GM12878 (cell line): Measurements from ENCODE around the gene ST7. TPM values are rescaled to one million over a fixed set of nuclear protein-coding genes. Genes with fewer than 3 reads are reported as not detected.

Source experiments
- ASH2L ChIP-seq: fragments of 300-600, 200-600 bp; sonication (generic); IDR thresholded peaks from 2 replicates; pipeline ENCODE4 v1.6.1; 2017; ENCODE audit warnings: low read depth, mild to moderate bottlenecking, borderline replicate concordance
- ATF7 ChIP-seq: fragments of 450-650 bp; IDR thresholded peaks from 2 replicates; pipeline ENCODE4 v1.6.1; 2016; ENCODE audit warnings: low read depth, mild to moderate bottlenecking
- BCL11A ChIP-seq: IDR thresholded peaks from 2 replicates; pipeline ENCODE4 v1.6.1; 2011; ENCODE audit warnings: low read depth, low read length
- BHLHE40 ChIP-seq, 2 experiments: fragments of 450-650 bp in 1 of 2; IDR thresholded peaks; 2 replicates each; pipeline ENCODE4 v1.6.1; 2011 to 2017; ENCODE audit warnings: low read depth in 2 of 2, borderline replicate concordance in 1 of 2, improper control_type of control experiment in 1 of 2, low read length in 1 of 2, mild to moderate bottlenecking in 1 of 2
- BRCA1 ChIP-seq: IDR thresholded peaks from 2 replicates; pipeline ENCODE4 v1.6.1; 2011; ENCODE audit warnings: low read depth, low read length, improper control_type of control experiment
- CREM ChIP-seq: IDR thresholded peaks from 2 replicates; pipeline ENCODE4 v1.6.1; 2014; ENCODE audit warnings: antibody characterized with exemption, low read depth
- CTCF ChIP-seq, 3 experiments: IDR thresholded peaks in 2 of 3; conservative IDR thresholded peaks in 1 of 3; 2 replicates each; pipeline ENCODE4 v1.5.1; 2011; ENCODE audit warnings: low read depth in 3 of 3, low read length in 3 of 3, mild to moderate bottlenecking in 3 of 3, control low read depth in 2 of 3, moderate library complexity in 2 of 3, inconsistent platforms in 1 of 3, mixed read lengths in 1 of 3; ENCODE audit not compliant: control insufficient read depth in 2 of 3, insufficient read depth in 1 of 3; ENCODE audit errors: extremely low read depth in 1 of 3
- DPF2 ChIP-seq: fragments of 450-650 bp; IDR thresholded peaks from 2 replicates; pipeline ENCODE4 v1.6.1; 2017; ENCODE audit warnings: mild to moderate bottlenecking
- IRF5 ChIP-seq: fragments of 450-650 bp; IDR thresholded peaks from 2 replicates; pipeline ENCODE4 v1.6.1; 2017; ENCODE audit warnings: borderline replicate concordance
- MYB ChIP-seq: fragments of 150-350 bp; IDR thresholded peaks from 2 replicates; pipeline ENCODE4 v1.6.1; 2014; ENCODE audit warnings: mild to moderate bottlenecking, low read depth, low read length, borderline replicate concordance
- NFXL1 ChIP-seq: fragments of 450-650 bp; IDR thresholded peaks from 2 replicates; pipeline ENCODE4 v1.6.1; 2017; ENCODE audit warnings: antibody characterized with exemption, mild to moderate bottlenecking, borderline replicate concordance
- NFYA ChIP-seq: IDR thresholded peaks from 2 replicates; pipeline ENCODE4 v1.6.1; 2011; ENCODE audit warnings: low read depth, mild to moderate bottlenecking, low read length, improper control_type of control experiment, borderline replicate concordance
- NR2C1 ChIP-seq: fragments of 450-650 bp; IDR thresholded peaks from 2 replicates; pipeline ENCODE4 v1.6.1; 2017; ENCODE audit warnings: antibody characterized with exemption, mild to moderate bottlenecking, moderate library complexity
- PBX3 ChIP-seq: IDR thresholded peaks from 2 replicates; pipeline ENCODE4 v1.6.1; 2011; ENCODE audit warnings: mild to moderate bottlenecking, low read depth, low read length, moderate library complexity; ENCODE audit not compliant: insufficient replicate concordance
- POU2F2 ChIP-seq: IDR thresholded peaks from 3 replicates; pipeline ENCODE4 v1.6.1; 2011; ENCODE audit warnings: low read depth, mild to moderate bottlenecking, low read length, borderline replicate concordance
- RFX5 ChIP-seq: IDR thresholded peaks from 2 replicates; pipeline ENCODE4 v1.6.1; 2011; ENCODE audit warnings: low read depth, low read length, improper control_type of control experiment
- RUNX3 ChIP-seq: IDR thresholded peaks from 2 replicates; pipeline ENCODE4 v1.6.1; 2012; ENCODE audit warnings: low read length, inconsistent platforms
- SIX5 ChIP-seq: IDR thresholded peaks from 2 replicates; pipeline ENCODE4 v1.6.1; 2011; ENCODE audit warnings: mild to moderate bottlenecking, low read depth, low read length, moderate library complexity; ENCODE audit not compliant: severe bottlenecking
- STAT1 ChIP-seq: fragments of 450-650 bp; conservative IDR thresholded peaks from 2 replicates; pipeline ENCODE4 v1.6.1; 2014; ENCODE audit warnings: antibody characterized with exemption, mild to moderate bottlenecking
- SUPT20H ChIP-seq: IDR thresholded peaks from 2 replicates; pipeline ENCODE4 v1.6.1; 2011; ENCODE audit warnings: low read depth, mild to moderate bottlenecking, low read length, moderate library complexity, borderline replicate concordance; ENCODE audit not compliant: control insufficient read depth
- TBL1XR1 ChIP-seq: IDR thresholded peaks from 2 replicates; pipeline ENCODE4 v1.6.1; 2012; ENCODE audit warnings: low read depth, low read length, improper control_type of control experiment
- YBX1 ChIP-seq: fragments of 450-650 bp; IDR thresholded peaks from 2 replicates; pipeline ENCODE4 v1.6.1; 2016; ENCODE audit warnings: antibody characterized with exemption
- YY1 ChIP-seq: IDR thresholded peaks from 2 replicates; pipeline ENCODE4 v1.6.1; 2011; ENCODE audit warnings: low read depth, mild to moderate bottlenecking, low read length
- polyA plus RNA-seq, 11 experiments: library from polyadenylated mRNA; depleted of rRNA in 4 of 11; unstranded in 6 of 11; stranded (reverse) in 5 of 11; fragments of >200 nt; fragmentation: Nextera tagmentation in 4 of 11; fragmentation: Illumina TruSeq in 1 of 11; extraction: Ambion mirVana in 4 of 11; extraction: Trizol in 1 of 11; gene quantifications; 1 replicate in 1 of 11; 2 replicates in 10 of 11; pipeline versions ENCODE4 v1.2.1 to v1.2.3, GENCODE V29; 2011 to 2016; ENCODE audit warnings: inconsistent platforms in 2 of 11, missing spikeins in 2 of 11, low read depth in 1 of 11
- total RNA-seq, 4 experiments: library from RNA; depleted of rRNA in 3 of 4; stranded (reverse); fragments of >200 nt in 3 of 4; fragmentation: Illumina TruSeq in 1 of 4; extraction: Trizol in 1 of 4; gene quantifications; 2 replicates each; pipeline versions ENCODE4 v1.2.1 to v1.2.3, GENCODE V29; 2013 to 2021
- TF ChIP-seq, protein P1 (sequence below): fragments of 450-650 bp; IDR thresholded peaks from 2 replicates; pipeline ENCODE4 v1.6.1; 2014; ENCODE audit warnings: mild to moderate bottlenecking
- TF ChIP-seq, protein P2 (sequence below): IDR thresholded peaks from 2 replicates; pipeline ENCODE4 v1.6.1; 2012; ENCODE audit warnings: low read depth, low read length, improper control_type of control experiment
- TF ChIP-seq, protein P3 (sequence below): IDR thresholded peaks from 2 replicates; pipeline ENCODE4 v1.6.1; 2012; ENCODE audit warnings: low read length, inconsistent platforms

The ST7 gene
- total and polyA plus RNA-seq, 10 of the 15 experiments (the other 5 are each of a cell fraction or from before 2014, with no cell fraction given), result 27.7 to 76.4 (median 53.6) TPM

GRCh38 chr7:117041007-117041406 lies 87.7 kb downstream of the ST7 start (continued):
- no peak for TF ChIP-seq CTCF (IDR thresholded peaks at IDR 0.05 in 2 of 3, conservative IDR thresholded peaks at IDR 0.05 in 1 of 3; ENCODE audit: control insufficient read depth in 2 of 3, extremely low read depth in 1 of 3, insufficient read depth in 1 of 3, low read depth in 3 of 3, low read length in 3 of 3)
- no peak for TF ChIP-seq PBX3
- no peak for TF ChIP-seq NR2C1
- no peak for TF ChIP-seq NFYA
- no peak for TF ChIP-seq YY1
- no peak for TF ChIP-seq IRF5
- TF ChIP-seq ATF7, result no peak
- TF ChIP-seq RUNX3, result peak; percentile 87
- no peak for TF ChIP-seq BRCA1
- TF ChIP-seq TBL1XR1, result no peak
- TF ChIP-seq RFX5, result no peak
- no peak for TF ChIP-seq POU2F2
- no peak for TF ChIP-seq ASH2L
- no peak for TF ChIP-seq MYB
- no peak for TF ChIP-seq YBX1
- no peak for TF ChIP-seq SUPT20H
- TF ChIP-seq, protein P1, sequence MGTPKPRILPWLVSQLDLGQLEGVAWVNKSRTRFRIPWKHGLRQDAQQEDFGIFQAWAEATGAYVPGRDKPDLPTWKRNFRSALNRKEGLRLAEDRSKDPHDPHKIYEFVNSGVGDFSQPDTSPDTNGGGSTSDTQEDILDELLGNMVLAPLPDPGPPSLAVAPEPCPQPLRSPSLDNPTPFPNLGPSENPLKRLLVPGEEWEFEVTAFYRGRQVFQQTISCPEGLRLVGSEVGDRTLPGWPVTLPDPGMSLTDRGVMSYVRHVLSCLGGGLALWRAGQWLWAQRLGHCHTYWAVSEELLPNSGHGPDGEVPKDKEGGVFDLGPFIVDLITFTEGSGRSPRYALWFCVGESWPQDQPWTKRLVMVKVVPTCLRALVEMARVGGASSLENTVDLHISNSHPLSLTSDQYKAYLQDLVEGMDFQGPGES, result no peak
- TF ChIP-seq, protein P2, sequence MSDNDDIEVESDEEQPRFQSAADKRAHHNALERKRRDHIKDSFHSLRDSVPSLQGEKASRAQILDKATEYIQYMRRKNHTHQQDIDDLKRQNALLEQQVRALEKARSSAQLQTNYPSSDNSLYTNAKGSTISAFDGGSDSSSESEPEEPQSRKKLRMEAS, result no peak
- no peak; a peak in 1 of 4 replicates for TF ChIP-seq BHLHE40 (IDR thresholded peaks at IDR 0.05; ENCODE audit: borderline replicate concordance in 1 of 2, low read depth in 2 of 2, low read length in 1 of 2)
- peak; percentile 19; the same call in 1 of the 2 replicates for TF ChIP-seq DPF2
- no peak for TF ChIP-seq STAT1
- TF ChIP-seq SIX5, result no peak
- TF ChIP-seq, protein P3, sequence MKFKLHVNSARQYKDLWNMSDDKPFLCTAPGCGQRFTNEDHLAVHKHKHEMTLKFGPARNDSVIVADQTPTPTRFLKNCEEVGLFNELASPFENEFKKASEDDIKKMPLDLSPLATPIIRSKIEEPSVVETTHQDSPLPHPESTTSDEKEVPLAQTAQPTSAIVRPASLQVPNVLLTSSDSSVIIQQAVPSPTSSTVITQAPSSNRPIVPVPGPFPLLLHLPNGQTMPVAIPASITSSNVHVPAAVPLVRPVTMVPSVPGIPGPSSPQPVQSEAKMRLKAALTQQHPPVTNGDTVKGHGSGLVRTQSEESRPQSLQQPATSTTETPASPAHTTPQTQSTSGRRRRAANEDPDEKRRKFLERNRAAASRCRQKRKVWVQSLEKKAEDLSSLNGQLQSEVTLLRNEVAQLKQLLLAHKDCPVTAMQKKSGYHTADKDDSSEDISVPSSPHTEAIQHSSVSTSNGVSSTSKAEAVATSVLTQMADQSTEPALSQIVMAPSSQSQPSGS, result peak; percentile 76
- peak; percentile 31; the same call in 1 of the 2 replicates for TF ChIP-seq CREM
- 0 out of 2 replicates have a peak, but pooled peaks have one; percentile 28 for TF ChIP-seq BCL11A
- TF ChIP-seq NFXL1, result no peak
